Ishikawa (cell line): ENCODE measurements around the gene COL16A1.

Experiments used
- CEBPB ChIP-seq: IDR thresholded peaks from 2 replicates; pipeline ENCODE4 v1.6.1; 2012
- FOXM1 ChIP-seq: IDR thresholded peaks from 2 replicates; pipeline ENCODE4 v1.6.1; 2012; ENCODE audit warnings: low read depth, borderline replicate concordance
- MAX ChIP-seq: IDR thresholded peaks from 2 replicates; pipeline ENCODE4 v1.6.1; 2012
- RAD21 ChIP-seq: IDR thresholded peaks from 2 replicates; pipeline ENCODE4 v1.6.1; 2012; ENCODE audit warnings: low read depth
- YY1 ChIP-seq: IDR thresholded peaks from 2 replicates; pipeline ENCODE4 v1.6.1; 2012; ENCODE audit warnings: low read depth
- TF ChIP-seq, protein P1 (sequence below): IDR thresholded peaks from 2 replicates; pipeline ENCODE4 v1.6.1; 2012
- TF ChIP-seq, protein P2 (sequence below): IDR thresholded peaks from 2 replicates; pipeline ENCODE4 v1.6.1; 2012; ENCODE audit warnings: low read depth, mild to moderate bottlenecking

- TF ChIP-seq MAX (no peak), YY1 (no peak), FOXM1 (no peak), CEBPB (no peak), RAD21 (no peak)
- TF ChIP-seq, protein P1, sequence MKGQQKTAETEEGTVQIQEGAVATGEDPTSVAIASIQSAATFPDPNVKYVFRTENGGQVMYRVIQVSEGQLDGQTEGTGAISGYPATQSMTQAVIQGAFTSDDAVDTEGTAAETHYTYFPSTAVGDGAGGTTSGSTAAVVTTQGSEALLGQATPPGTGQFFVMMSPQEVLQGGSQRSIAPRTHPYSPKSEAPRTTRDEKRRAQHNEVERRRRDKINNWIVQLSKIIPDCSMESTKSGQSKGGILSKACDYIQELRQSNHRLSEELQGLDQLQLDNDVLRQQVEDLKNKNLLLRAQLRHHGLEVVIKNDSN, result no peak
- TF ChIP-seq, protein P2, sequence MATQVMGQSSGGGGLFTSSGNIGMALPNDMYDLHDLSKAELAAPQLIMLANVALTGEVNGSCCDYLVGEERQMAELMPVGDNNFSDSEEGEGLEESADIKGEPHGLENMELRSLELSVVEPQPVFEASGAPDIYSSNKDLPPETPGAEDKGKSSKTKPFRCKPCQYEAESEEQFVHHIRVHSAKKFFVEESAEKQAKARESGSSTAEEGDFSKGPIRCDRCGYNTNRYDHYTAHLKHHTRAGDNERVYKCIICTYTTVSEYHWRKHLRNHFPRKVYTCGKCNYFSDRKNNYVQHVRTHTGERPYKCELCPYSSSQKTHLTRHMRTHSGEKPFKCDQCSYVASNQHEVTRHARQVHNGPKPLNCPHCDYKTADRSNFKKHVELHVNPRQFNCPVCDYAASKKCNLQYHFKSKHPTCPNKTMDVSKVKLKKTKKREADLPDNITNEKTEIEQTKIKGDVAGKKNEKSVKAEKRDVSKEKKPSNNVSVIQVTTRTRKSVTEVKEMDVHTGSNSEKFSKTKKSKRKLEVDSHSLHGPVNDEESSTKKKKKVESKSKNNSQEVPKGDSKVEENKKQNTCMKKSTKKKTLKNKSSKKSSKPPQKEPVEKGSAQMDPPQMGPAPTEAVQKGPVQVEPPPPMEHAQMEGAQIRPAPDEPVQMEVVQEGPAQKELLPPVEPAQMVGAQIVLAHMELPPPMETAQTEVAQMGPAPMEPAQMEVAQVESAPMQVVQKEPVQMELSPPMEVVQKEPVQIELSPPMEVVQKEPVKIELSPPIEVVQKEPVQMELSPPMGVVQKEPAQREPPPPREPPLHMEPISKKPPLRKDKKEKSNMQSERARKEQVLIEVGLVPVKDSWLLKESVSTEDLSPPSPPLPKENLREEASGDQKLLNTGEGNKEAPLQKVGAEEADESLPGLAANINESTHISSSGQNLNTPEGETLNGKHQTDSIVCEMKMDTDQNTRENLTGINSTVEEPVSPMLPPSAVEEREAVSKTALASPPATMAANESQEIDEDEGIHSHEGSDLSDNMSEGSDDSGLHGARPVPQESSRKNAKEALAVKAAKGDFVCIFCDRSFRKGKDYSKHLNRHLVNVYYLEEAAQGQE, result no peak
Measured at GRCh38 chr1:31627301-31627929, 76.4 kb downstream of the COL16A1 start.
